HepG2 (cell line): Measurements from ENCODE around the gene ALDOA. TPM values are rescaled to one million over a fixed set of nuclear protein-coding genes. Genes with fewer than 3 reads are reported as not detected.

Source experiments
- AGO2 ChIP-seq: fragments of 200-400 bp; formaldehyde crosslinking; optimal IDR thresholded peaks from 2 replicates; pipeline ENCODE3; 2017; ENCODE audit warnings: mild to moderate bottlenecking, low read depth, low read length, moderate library complexity
- ARNT2 ChIP-seq: sonication (generic); formaldehyde crosslinking; IDR thresholded peaks from 2 replicates; pipeline ENCODE4 v1.8.0; 2022; ENCODE audit warnings: mild to moderate bottlenecking, low read depth, missing genetic modification reagents, moderate library complexity
- DBP ChIP-seq: sonication (generic); formaldehyde crosslinking; IDR thresholded peaks from 2 replicates; pipeline ENCODE4 v1.4.0; 2020; ENCODE audit warnings: missing genetic modification reagents; ENCODE audit errors: not compliant biosample characterization
- DNMT1 ChIP-seq: sonication (generic); formaldehyde crosslinking; IDR thresholded peaks from 2 replicates; pipeline ENCODE4 v1.5.1; 2020; ENCODE audit warnings: mild to moderate bottlenecking, missing genetic modification reagents
- EED ChIP-seq: sonication (generic); formaldehyde crosslinking; IDR thresholded peaks from 2 replicates; pipeline ENCODE4 v1.5.0; 2020; ENCODE audit warnings: mild to moderate bottlenecking, missing genetic modification reagents
- FOXA1 ChIP-seq, 2 experiments: fragments of 450-650 bp in 1 of 2; sonication (generic) in 1 of 2; formaldehyde crosslinking in 1 of 2; IDR thresholded peaks; 2 replicates each; pipeline versions ENCODE4 v1.4.0 to v1.6.1; 2016 to 2020; ENCODE audit warnings: missing genetic modification reagents in 1 of 2
- FOXC1 ChIP-seq: sonication (generic); formaldehyde crosslinking; IDR thresholded peaks from 2 replicates; pipeline ENCODE4 v1.8.0; 2022; ENCODE audit warnings: mild to moderate bottlenecking, missing genetic modification reagents, borderline replicate concordance
- HMGA1 ChIP-seq: sonication (generic); formaldehyde crosslinking; conservative IDR thresholded peaks from 2 replicates; pipeline ENCODE4 v1.4.0; 2020; ENCODE audit warnings: missing genetic modification reagents
- KDM6A ChIP-seq: IDR thresholded peaks from 2 replicates; pipeline ENCODE4 v1.6.1; 2016; ENCODE audit warnings: low read depth
- KLF16 ChIP-seq, 2 experiments: sonication (generic) in 1 of 2; formaldehyde crosslinking in 1 of 2; IDR thresholded peaks; 2 replicates each; pipeline versions ENCODE4 v1.6.1 to v1.8.0; 2016 to 2023; ENCODE audit warnings: missing genetic modification reagents in 2 of 2, missing compliant biosample characterization in 1 of 2
- MBNL3 ChIP-seq: fragments of 250-450 bp; sonication (Bioruptor Pico); conservative IDR thresholded peaks from 2 replicates; pipeline ENCODE4 v1.8.0; 2022; ENCODE audit warnings: mild to moderate bottlenecking, inconsistent platforms
- MIER3 ChIP-seq: IDR thresholded peaks from 2 replicates; pipeline ENCODE4 v1.6.1; 2016; ENCODE audit warnings: missing compliant biosample characterization, borderline replicate concordance
- NCOR1 ChIP-seq: fragments of 200-600 bp; sonication (generic); IDR thresholded peaks from 2 replicates; pipeline ENCODE4 v1.7.0; 2017; ENCODE audit warnings: antibody characterized with exemption, low read length, borderline replicate concordance
- PITX1 ChIP-seq: sonication (generic); formaldehyde crosslinking; IDR thresholded peaks from 2 replicates; pipeline ENCODE4 v1.5.1; 2020; ENCODE audit warnings: mild to moderate bottlenecking, missing genetic modification reagents
- ZFP37 ChIP-seq: sonication (generic); formaldehyde crosslinking; IDR thresholded peaks from 2 replicates; pipeline ENCODE4 v1.4.0; 2020; ENCODE audit warnings: missing genetic modification reagents, borderline replicate concordance
- ZNF264 ChIP-seq: sonication (generic); formaldehyde crosslinking; IDR thresholded peaks from 2 replicates; pipeline ENCODE4 v1.4.0; 2020; ENCODE audit warnings: missing genetic modification reagents
- ZNF512 ChIP-seq: sonication (generic); formaldehyde crosslinking; IDR thresholded peaks from 2 replicates; pipeline ENCODE4 v1.4.0; 2020; ENCODE audit warnings: mild to moderate bottlenecking, missing genetic modification reagents
- ZNF530 ChIP-seq: sonication (generic); formaldehyde crosslinking; IDR thresholded peaks from 2 replicates; pipeline ENCODE4 v1.5.0; 2020; ENCODE audit warnings: low read depth, mild to moderate bottlenecking, missing genetic modification reagents
- ZNF563 ChIP-seq: sonication (generic); formaldehyde crosslinking; IDR thresholded peaks from 2 replicates; pipeline ENCODE4 v1.8.0; 2022; ENCODE audit warnings: mild to moderate bottlenecking, moderate library complexity, missing genetic modification reagents
- ZNF605 ChIP-seq: sonication (generic); formaldehyde crosslinking; IDR thresholded peaks from 2 replicates; pipeline ENCODE4 v1.8.0; 2022; ENCODE audit warnings: mild to moderate bottlenecking, missing genetic modification reagents
- ZNF766 ChIP-seq: sonication (generic); formaldehyde crosslinking; IDR thresholded peaks from 2 replicates; pipeline ENCODE4 v1.5.0; 2020; ENCODE audit warnings: missing genetic modification reagents, borderline replicate concordance
- polyA plus RNA-seq, 8 experiments: library from polyadenylated mRNA; depleted of rRNA in 3 of 8; stranded (reverse) in 7 of 8; unstranded in 1 of 8; fragments of >200 nt; fragmentation: Illumina TruSeq in 4 of 8; extraction: Trizol in 4 of 8; gene quantifications; 2 replicates each; pipeline versions ENCODE4 v1.2.1 to v1.2.3, GENCODE V29; 2011 to 2016; ENCODE audit warnings: low read depth in 4 of 8, missing spikeins in 1 of 8, mixed read lengths in 1 of 8; ENCODE audit not compliant: insufficient read depth in 1 of 8
- total RNA-seq, 5 experiments: library from RNA; depleted of rRNA; stranded (reverse); fragments of >200 nt; fragmentation: Illumina TruSeq; extraction: Trizol; gene quantifications; 2 replicates each; pipeline ENCODE4 v1.2.3, GENCODE V29; 2016; ENCODE audit warnings: low read depth in 1 of 5
- TF ChIP-seq, protein P1 (sequence below): IDR thresholded peaks from 2 replicates; pipeline ENCODE4 v1.6.1; 2016; ENCODE audit warnings: control low read depth
- TF ChIP-seq, protein P2 (sequence below): sonication (generic); formaldehyde crosslinking; IDR thresholded peaks from 2 replicates; pipeline ENCODE4 v1.5.1; 2020; ENCODE audit warnings: mild to moderate bottlenecking, missing genetic modification reagents, moderate library complexity

Gene ALDOA
- total and polyA plus RNA-seq, 2 of the 13 experiments (the other 11 are each of a cell fraction or from before 2014, with no cell fraction given) = 925 to 1,884 TPM

DNA sequence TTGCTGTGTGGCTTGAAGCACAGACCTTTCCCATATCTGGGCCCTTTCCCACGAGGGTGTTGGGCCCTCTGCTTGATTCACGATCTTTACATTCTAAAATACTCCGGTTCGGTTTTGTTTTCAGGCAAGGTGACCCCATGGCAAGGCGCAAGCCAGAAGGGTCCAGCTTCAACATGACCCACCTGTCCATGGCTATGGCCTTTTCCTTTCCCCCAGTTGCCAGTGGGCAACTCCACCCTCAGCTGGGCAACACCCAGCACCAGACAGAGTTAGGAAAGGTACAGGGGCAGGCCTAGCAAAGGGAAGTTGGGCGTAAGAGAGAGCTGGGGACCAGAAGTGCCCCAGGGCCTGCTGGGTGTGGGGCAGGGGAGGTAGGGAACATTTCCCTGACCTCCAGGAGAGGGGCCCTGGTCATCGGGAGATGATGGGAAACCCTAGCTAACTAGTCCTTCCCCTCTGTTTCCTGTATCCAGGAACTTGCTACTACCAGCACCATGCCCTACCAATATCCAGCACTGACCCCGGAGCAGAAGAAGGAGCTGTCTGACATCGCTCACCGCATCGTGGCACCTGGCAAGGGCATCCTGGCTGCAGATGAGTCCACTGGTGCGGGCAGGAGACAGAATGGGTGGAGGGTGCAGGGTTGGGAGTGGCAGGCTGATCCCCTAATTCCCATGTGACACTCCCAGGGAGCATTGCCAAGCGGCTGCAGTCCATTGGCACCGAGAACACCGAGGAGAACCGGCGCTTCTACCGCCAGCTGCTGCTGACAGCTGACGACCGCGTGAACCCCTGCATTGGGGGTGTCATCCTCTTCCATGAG, 1.4 kb downstream of the ALDOA start (continued):
- peak; percentile 60; the same call in 1 of the 2 replicates for TF ChIP-seq ZNF605 (CRISPR knock-in tag)
- TF ChIP-seq AGO2 = peak; percentile 64
- no peak for TF ChIP-seq KLF16 (CRISPR knock-in tag; IDR thresholded peaks at IDR 0.05)
- no peak for TF ChIP-seq ZNF512
- TF ChIP-seq MIER3 (CRISPR knock-in tag) = no peak
- TF ChIP-seq FOXC1 (CRISPR knock-in tag) = no peak
- TF ChIP-seq EED (CRISPR knock-in tag) = 0 out of 2 replicates have a peak, but pooled peaks have one; percentile 47
- no peak for TF ChIP-seq ZNF264
- TF ChIP-seq ZNF563 (CRISPR knock-in tag) = no peak
- TF ChIP-seq ZNF766 (CRISPR knock-in tag) = no peak
- TF ChIP-seq MBNL3 (CRISPR knock-in tag) = no peak
- TF ChIP-seq ZNF530 (CRISPR knock-in tag) = no peak
- no peak for TF ChIP-seq FOXA1 (IDR thresholded peaks at IDR 0.05)
- TF ChIP-seq FOXA1 (CRISPR knock-in tag; IDR thresholded peaks at IDR 0.05) = no peak
- TF ChIP-seq PITX1 = peak; percentile 9; the same call in 1 of the 2 replicates
- no peak for TF ChIP-seq ARNT2 (CRISPR knock-in tag)
- TF ChIP-seq NCOR1 = no peak
- TF ChIP-seq HMGA1 (CRISPR knock-in tag) = no peak
- TF ChIP-seq, protein P1, sequence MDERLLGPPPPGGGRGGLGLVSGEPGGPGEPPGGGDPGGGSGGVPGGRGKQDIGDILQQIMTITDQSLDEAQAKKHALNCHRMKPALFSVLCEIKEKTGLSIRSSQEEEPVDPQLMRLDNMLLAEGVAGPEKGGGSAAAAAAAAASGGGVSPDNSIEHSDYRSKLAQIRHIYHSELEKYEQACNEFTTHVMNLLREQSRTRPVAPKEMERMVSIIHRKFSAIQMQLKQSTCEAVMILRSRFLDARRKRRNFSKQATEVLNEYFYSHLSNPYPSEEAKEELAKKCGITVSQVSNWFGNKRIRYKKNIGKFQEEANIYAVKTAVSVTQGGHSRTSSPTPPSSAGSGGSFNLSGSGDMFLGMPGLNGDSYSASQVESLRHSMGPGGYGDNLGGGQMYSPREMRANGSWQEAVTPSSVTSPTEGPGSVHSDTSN (CRISPR knock-in tag) = no peak
- no peak for TF ChIP-seq ZFP37 (CRISPR knock-in tag)
- TF ChIP-seq, protein P2, sequence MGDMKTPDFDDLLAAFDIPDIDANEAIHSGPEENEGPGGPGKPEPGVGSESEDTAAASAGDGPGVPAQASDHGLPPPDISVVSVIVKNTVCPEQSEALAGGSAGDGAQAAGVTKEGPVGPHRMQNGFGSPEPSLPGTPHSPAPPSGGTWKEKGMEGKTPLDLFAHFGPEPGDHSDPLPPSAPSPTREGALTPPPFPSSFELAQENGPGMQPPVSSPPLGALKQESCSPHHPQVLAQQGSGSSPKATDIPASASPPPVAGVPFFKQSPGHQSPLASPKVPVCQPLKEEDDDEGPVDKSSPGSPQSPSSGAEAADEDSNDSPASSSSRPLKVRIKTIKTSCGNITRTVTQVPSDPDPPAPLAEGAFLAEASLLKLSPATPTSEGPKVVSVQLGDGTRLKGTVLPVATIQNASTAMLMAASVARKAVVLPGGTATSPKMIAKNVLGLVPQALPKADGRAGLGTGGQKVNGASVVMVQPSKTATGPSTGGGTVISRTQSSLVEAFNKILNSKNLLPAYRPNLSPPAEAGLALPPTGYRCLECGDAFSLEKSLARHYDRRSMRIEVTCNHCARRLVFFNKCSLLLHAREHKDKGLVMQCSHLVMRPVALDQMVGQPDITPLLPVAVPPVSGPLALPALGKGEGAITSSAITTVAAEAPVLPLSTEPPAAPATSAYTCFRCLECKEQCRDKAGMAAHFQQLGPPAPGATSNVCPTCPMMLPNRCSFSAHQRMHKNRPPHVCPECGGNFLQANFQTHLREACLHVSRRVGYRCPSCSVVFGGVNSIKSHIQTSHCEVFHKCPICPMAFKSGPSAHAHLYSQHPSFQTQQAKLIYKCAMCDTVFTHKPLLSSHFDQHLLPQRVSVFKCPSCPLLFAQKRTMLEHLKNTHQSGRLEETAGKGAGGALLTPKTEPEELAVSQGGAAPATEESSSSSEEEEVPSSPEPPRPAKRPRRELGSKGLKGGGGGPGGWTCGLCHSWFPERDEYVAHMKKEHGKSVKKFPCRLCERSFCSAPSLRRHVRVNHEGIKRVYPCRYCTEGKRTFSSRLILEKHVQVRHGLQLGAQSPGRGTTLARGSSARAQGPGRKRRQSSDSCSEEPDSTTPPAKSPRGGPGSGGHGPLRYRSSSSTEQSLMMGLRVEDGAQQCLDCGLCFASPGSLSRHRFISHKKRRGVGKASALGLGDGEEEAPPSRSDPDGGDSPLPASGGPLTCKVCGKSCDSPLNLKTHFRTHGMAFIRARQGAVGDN (CRISPR knock-in tag) = peak; percentile 60
- TF ChIP-seq DNMT1 = no peak
- no peak for TF ChIP-seq KDM6A
- no peak for TF ChIP-seq DBP
